OCI-LY3 (cell line): ENCODE results near the gene PSMD11.

Source experiments
- EZH2phosphoT487 ChIP-seq: fragments of 200-600 bp; shearing (Covaris generic); IDR thresholded peaks from 2 replicates; pipeline ENCODE4 v1.6.1; 2018; ENCODE audit warnings: antibody characterized with exemption, mixed run types, low read depth
- TF ChIP-seq, protein P1 (sequence below): fragments of 200-600, 300-600 bp; sonication (generic); IDR thresholded peaks from 2 replicates; pipeline ENCODE4 v1.5.1; 2014; ENCODE audit warnings: antibody characterized with exemption, low read length, low read depth

DNA sequence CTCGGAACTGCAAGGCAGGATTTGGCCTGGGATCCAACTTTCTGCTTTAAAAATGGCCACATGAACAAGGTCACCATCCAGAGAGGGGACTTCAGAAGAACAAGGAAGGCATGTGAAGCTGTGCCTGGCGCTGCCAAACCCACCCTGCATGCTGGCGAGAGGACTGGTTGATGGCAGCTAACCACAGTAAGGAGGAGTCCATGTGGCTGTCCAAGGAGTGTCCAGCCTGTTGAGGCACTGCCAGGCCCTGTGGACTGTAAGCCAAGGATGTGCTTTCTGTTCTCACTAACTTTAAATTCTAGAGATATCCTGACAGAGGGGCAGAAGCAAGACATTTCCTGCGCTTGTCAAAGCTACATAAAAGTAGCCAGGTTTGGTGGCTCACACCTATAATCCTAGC is 82.8 kb downstream of the PSMD11 start:
- TF ChIP-seq, protein P1, sequence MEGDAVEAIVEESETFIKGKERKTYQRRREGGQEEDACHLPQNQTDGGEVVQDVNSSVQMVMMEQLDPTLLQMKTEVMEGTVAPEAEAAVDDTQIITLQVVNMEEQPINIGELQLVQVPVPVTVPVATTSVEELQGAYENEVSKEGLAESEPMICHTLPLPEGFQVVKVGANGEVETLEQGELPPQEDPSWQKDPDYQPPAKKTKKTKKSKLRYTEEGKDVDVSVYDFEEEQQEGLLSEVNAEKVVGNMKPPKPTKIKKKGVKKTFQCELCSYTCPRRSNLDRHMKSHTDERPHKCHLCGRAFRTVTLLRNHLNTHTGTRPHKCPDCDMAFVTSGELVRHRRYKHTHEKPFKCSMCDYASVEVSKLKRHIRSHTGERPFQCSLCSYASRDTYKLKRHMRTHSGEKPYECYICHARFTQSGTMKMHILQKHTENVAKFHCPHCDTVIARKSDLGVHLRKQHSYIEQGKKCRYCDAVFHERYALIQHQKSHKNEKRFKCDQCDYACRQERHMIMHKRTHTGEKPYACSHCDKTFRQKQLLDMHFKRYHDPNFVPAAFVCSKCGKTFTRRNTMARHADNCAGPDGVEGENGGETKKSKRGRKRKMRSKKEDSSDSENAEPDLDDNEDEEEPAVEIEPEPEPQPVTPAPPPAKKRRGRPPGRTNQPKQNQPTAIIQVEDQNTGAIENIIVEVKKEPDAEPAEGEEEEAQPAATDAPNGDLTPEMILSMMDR = no peak
- no peak for TF ChIP-seq EZH2phosphoT487
